ENCODE results near the gene TES.
"Not testable (repeated sequence)": the region's sequence is repeated elsewhere in the genome, so short reads cannot be mapped to it uniquely, and the experiment has no call there.

Gene TES

GRCh38 chr7:116291937-116292336 lies 81.6 kb downstream of the TES start:
- no peak overlapping the region for H3K4me3 ChIP-seq (replicated peaks; ENCODE audit: insufficient read depth, low read length)
- TF ChIP-seq SPI1 (IDR thresholded peaks at IDR 0.05; ENCODE audit: borderline replicate concordance, low read depth) (no peak), GABPA (IDR thresholded peaks at IDR 0.05; ENCODE audit: low read depth) (no peak), POLR2AphosphoS5 (IDR thresholded peaks at IDR 0.05; ENCODE audit: low read depth) (no peak)
- TF ChIP-seq, protein P1, sequence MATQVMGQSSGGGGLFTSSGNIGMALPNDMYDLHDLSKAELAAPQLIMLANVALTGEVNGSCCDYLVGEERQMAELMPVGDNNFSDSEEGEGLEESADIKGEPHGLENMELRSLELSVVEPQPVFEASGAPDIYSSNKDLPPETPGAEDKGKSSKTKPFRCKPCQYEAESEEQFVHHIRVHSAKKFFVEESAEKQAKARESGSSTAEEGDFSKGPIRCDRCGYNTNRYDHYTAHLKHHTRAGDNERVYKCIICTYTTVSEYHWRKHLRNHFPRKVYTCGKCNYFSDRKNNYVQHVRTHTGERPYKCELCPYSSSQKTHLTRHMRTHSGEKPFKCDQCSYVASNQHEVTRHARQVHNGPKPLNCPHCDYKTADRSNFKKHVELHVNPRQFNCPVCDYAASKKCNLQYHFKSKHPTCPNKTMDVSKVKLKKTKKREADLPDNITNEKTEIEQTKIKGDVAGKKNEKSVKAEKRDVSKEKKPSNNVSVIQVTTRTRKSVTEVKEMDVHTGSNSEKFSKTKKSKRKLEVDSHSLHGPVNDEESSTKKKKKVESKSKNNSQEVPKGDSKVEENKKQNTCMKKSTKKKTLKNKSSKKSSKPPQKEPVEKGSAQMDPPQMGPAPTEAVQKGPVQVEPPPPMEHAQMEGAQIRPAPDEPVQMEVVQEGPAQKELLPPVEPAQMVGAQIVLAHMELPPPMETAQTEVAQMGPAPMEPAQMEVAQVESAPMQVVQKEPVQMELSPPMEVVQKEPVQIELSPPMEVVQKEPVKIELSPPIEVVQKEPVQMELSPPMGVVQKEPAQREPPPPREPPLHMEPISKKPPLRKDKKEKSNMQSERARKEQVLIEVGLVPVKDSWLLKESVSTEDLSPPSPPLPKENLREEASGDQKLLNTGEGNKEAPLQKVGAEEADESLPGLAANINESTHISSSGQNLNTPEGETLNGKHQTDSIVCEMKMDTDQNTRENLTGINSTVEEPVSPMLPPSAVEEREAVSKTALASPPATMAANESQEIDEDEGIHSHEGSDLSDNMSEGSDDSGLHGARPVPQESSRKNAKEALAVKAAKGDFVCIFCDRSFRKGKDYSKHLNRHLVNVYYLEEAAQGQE (IDR thresholded peaks at IDR 0.05; ENCODE audit: insufficient replicate concordance, low read depth), result no peak
- TF ChIP-seq, protein P2, sequence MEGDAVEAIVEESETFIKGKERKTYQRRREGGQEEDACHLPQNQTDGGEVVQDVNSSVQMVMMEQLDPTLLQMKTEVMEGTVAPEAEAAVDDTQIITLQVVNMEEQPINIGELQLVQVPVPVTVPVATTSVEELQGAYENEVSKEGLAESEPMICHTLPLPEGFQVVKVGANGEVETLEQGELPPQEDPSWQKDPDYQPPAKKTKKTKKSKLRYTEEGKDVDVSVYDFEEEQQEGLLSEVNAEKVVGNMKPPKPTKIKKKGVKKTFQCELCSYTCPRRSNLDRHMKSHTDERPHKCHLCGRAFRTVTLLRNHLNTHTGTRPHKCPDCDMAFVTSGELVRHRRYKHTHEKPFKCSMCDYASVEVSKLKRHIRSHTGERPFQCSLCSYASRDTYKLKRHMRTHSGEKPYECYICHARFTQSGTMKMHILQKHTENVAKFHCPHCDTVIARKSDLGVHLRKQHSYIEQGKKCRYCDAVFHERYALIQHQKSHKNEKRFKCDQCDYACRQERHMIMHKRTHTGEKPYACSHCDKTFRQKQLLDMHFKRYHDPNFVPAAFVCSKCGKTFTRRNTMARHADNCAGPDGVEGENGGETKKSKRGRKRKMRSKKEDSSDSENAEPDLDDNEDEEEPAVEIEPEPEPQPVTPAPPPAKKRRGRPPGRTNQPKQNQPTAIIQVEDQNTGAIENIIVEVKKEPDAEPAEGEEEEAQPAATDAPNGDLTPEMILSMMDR (IDR thresholded peaks at IDR 0.05; ENCODE audit: insufficient read depth, low read length), result no peak
- H3K27me3 ChIP-seq (ENCODE audit: insufficient read depth, poor library complexity, severe bottlenecking), result no peaks in the 10 kb centered on the region
- no peak overlapping the region for H3K27ac ChIP-seq (replicated peaks)
- no peak for DNase-seq (ENCODE audit: low read depth in 1 of 2, low spot score in 1 of 2)

GRCh38 chr7:116292381-116292780 lies 82.0 kb downstream of the TES start:
- DNase-seq (ENCODE audit: low read depth in 1 of 2, low spot score in 1 of 2), result no peak
- TF ChIP-seq, protein P2 (IDR thresholded peaks at IDR 0.05; ENCODE audit: insufficient read depth, low read length), result no peak
- no peak for TF ChIP-seq SPI1 (IDR thresholded peaks at IDR 0.05; ENCODE audit: borderline replicate concordance, low read depth)
- TF ChIP-seq POLR2AphosphoS5 (IDR thresholded peaks at IDR 0.05; ENCODE audit: low read depth), result no peak
- TF ChIP-seq, protein P1 (IDR thresholded peaks at IDR 0.05; ENCODE audit: insufficient replicate concordance, low read depth), result no peak
- TF ChIP-seq GABPA (IDR thresholded peaks at IDR 0.05; ENCODE audit: low read depth), result no peak
- Histone ChIP-seq H3K4me3 (replicated peaks; ENCODE audit: insufficient read depth, low read length) (no peak overlapping the region), H3K27ac (replicated peaks) (no peak overlapping the region), H3K27me3 (ENCODE audit: insufficient read depth, poor library complexity, severe bottlenecking) (no peaks in the 10 kb centered on the region)

- no peak for TF ChIP-seq GABPA (IDR thresholded peaks at IDR 0.05; ENCODE audit: low read depth)
- TF ChIP-seq SPI1 (IDR thresholded peaks at IDR 0.05; ENCODE audit: borderline replicate concordance, low read depth), result no peak
- TF ChIP-seq, protein P2 (IDR thresholded peaks at IDR 0.05; ENCODE audit: insufficient read depth, low read length), result no peak
- H3K27ac ChIP-seq (replicated peaks), result no peak overlapping the region
- no peaks in the 10 kb centered on the region for H3K27me3 ChIP-seq (ENCODE audit: insufficient read depth, poor library complexity, severe bottlenecking)
- no peak for DNase-seq (ENCODE audit: low read depth in 1 of 2, low spot score in 1 of 2)
- H3K4me3 ChIP-seq (replicated peaks; ENCODE audit: insufficient read depth, low read length), result no peak overlapping the region
Measured at GRCh38 chr7:116293139-116293538, 82.8 kb downstream of the TES start.

GRCh38 chr7:116293633-116294032 lies 83.3 kb downstream of the TES start:
- TF ChIP-seq, protein P2 (IDR thresholded peaks at IDR 0.05; ENCODE audit: insufficient read depth, low read length), result no peak
- no peak for TF ChIP-seq SPI1 (IDR thresholded peaks at IDR 0.05; ENCODE audit: borderline replicate concordance, low read depth)
- no peak overlapping the region for H3K4me3 ChIP-seq (replicated peaks; ENCODE audit: insufficient read depth, low read length)
- H3K27ac ChIP-seq (replicated peaks), result no peak overlapping the region
- peaks cover 1% of the 10 kb centered on the region for H3K27me3 ChIP-seq (ENCODE audit: insufficient read depth, poor library complexity, severe bottlenecking)
- no peak for DNase-seq (ENCODE audit: low read depth in 1 of 2, low spot score in 1 of 2)

DNA sequence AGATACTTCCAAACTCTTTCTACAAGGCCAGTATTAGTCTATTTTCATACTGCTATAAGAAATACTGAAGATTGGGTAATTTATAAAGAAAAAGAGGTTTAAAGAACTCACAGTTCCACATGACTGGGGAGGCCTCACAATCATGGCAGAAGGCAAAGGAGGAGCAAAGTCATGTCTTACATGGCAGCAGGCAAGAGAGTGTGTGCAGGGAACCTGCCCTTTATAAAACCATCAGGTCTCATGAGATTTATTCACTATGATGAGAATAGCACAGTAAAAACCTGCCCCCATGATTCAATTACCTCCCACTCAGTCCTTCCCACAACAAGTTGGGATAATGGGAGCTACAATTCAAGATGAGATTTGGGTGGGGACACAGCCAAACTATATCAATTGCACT lies 85.6 kb downstream of the TES start:
- DNase-seq (ENCODE audit: low read depth in 1 of 2, low spot score in 1 of 2); H3K27ac ChIP-seq (replicated peaks); H3K4me3 ChIP-seq (replicated peaks; ENCODE audit: insufficient read depth, low read length); H3K27me3 ChIP-seq (ENCODE audit: insufficient read depth, poor library complexity, severe bottlenecking): not testable (repeated sequence)
